GM12878 (cell line): ENCODE data around the gene TTC32. TPM values are rescaled to one million over a fixed set of nuclear protein-coding genes. Genes with fewer than 3 reads are reported as not detected.

Experiments used
- ATAC-seq: fragments of 200-7000 bp; cut with Tn5 transposase; 3 replicates; pipeline ENCODE4 v1.9.1; 2020; ENCODE audit warnings: mild to moderate bottlenecking, moderate library complexity
- BruUV-seq: library from RNA; stranded (reverse); fragments of 400-500 nt; replicated peaks from 2 replicates; lab custom pipeline; 2021; lab: Mats Ljungman, UMichigan
- CTCF ChIA-PET: fragments of 300-600 bp; sonication (Branson Sonifier 250); formaldehyde crosslinking; extraction: SDS; loops from one replicate; lab custom pipeline; 2021; ENCODE audit warnings: inconsistent platforms; lab: Yijun Ruan, JAX
- POLR2A ChIA-PET: fragments of 350-600 bp; formaldehyde crosslinking; extraction: SDS; loops from one replicate; lab custom pipeline; 2021; ENCODE audit warnings: inconsistent platforms; lab: Charles Lee
- RAD21 ChIA-PET: fragments of 300-600 bp; sonication (Branson Sonifier 250); formaldehyde crosslinking; loops from one replicate; lab custom pipeline; 2023; ENCODE audit warnings: antibody characterized with exemption; ENCODE audit not compliant: unreplicated experiment; lab: Charles Lee
- SMC1A ChIA-PET: fragments of 300-600 bp; sonication (Branson Sonifier 250); formaldehyde crosslinking; loops from one replicate; lab custom pipeline; 2023; ENCODE audit not compliant: unreplicated experiment, uncharacterized antibody; lab: Charles Lee
- DNase-seq: peaks from one replicate; pipeline ENCODE4 v3.0.0-alpha.2; 2011; ENCODE audit warnings: low read depth, low spot score
- FAIRE-seq: peaks from 3 replicates; lab custom pipeline; 2011; peaks lifted over from hg19 to GRCh38; lab: Jason Lieb, UNC
- H2AFZ ChIP-seq: 2 replicates; pipeline ENCODE4 v1.6.0; 2011; ENCODE audit warnings: low read depth, low read length, control low read depth; ENCODE audit not compliant: control insufficient read depth
- H3K27ac ChIP-seq: 2 replicates; pipeline ENCODE4 v1.5.1; 2011; ENCODE audit warnings: control low read depth; ENCODE audit not compliant: control insufficient read depth, insufficient read depth
- H3K27me3 ChIP-seq, 2 experiments: replicated peaks in 1 of 2; 2 replicates each; pipeline versions ENCODE4 v1.6.0 to v1.6.1; 2011; ENCODE audit warnings: low read length in 1 of 2; ENCODE audit not compliant: control insufficient read depth in 2 of 2, insufficient read depth in 2 of 2
- H3K36me3 ChIP-seq, 2 experiments: 2 replicates each; pipeline ENCODE4 v1.5.1; 2011; ENCODE audit warnings: low read length in 1 of 2; ENCODE audit not compliant: control insufficient read depth in 2 of 2, insufficient read depth in 2 of 2
- H3K4me1 ChIP-seq: 2 replicates; pipeline ENCODE4 v1.6.1; 2011; ENCODE audit warnings: mild to moderate bottlenecking, low read length, moderate library complexity, mixed read lengths; ENCODE audit not compliant: control insufficient read depth, insufficient read depth
- H3K4me2 ChIP-seq: 2 replicates; pipeline ENCODE4 v1.6.0; 2011; ENCODE audit warnings: control low read depth; ENCODE audit not compliant: control insufficient read depth, insufficient read depth
- H3K4me3 ChIP-seq: fragments of 200-600 bp; sonication (generic); 2 replicates; pipeline ENCODE4 v1.5.1; 2016
- H3K79me2 ChIP-seq: 2 replicates; pipeline ENCODE4 v1.6.0; 2011; ENCODE audit warnings: low read length; ENCODE audit not compliant: control insufficient read depth, insufficient read depth
- H3K9ac ChIP-seq: 2 replicates; pipeline ENCODE4 v1.8.0; 2011; ENCODE audit warnings: low read length, control low read depth, mixed read lengths; ENCODE audit not compliant: control insufficient read depth, insufficient read depth
- H3K9me3 ChIP-seq: replicated peaks from 3 replicates; pipeline ENCODE4 v1.5.1; 2011; ENCODE audit warnings: mild to moderate bottlenecking, low read length; ENCODE audit not compliant: control insufficient read depth, insufficient read depth
- H4K20me1 ChIP-seq: 2 replicates; pipeline ENCODE4 v1.6.0; 2011; ENCODE audit not compliant: control insufficient read depth, insufficient read depth
- BCL11A ChIP-seq: IDR thresholded peaks from 2 replicates; pipeline ENCODE4 v1.6.1; 2011; ENCODE audit warnings: low read depth, low read length
- BMI1 ChIP-seq: fragments of 450-650 bp; IDR thresholded peaks from 2 replicates; pipeline ENCODE4 v1.6.1; 2016; ENCODE audit warnings: mild to moderate bottlenecking, moderate library complexity, borderline replicate concordance
- CBX5 ChIP-seq: sonication (generic); IDR thresholded peaks from 2 replicates; pipeline ENCODE4 v1.6.1; 2016; ENCODE audit warnings: low read depth, moderate library complexity, mild to moderate bottlenecking, inconsistent platforms
- EED ChIP-seq: sonication (generic); IDR thresholded peaks from 2 replicates; pipeline ENCODE4 v1.6.1; 2016; ENCODE audit warnings: antibody characterized with exemption, low read depth
- IKZF2 ChIP-seq, 2 experiments: fragments of 450-650 bp; IDR thresholded peaks; 2 replicates each; pipeline ENCODE4 v1.6.1; 2017; ENCODE audit warnings: mild to moderate bottlenecking in 2 of 2, moderate library complexity in 2 of 2
- NFYA ChIP-seq: IDR thresholded peaks from 2 replicates; pipeline ENCODE4 v1.6.1; 2011; ENCODE audit warnings: low read depth, mild to moderate bottlenecking, low read length, improper control_type of control experiment, borderline replicate concordance
- WGBS: methylation state at CpG from one replicate; pipeline ENCODE4 v1.1.6; 2016; ENCODE audit warnings: low lambda C conversion rate; ENCODE audit not compliant: insufficient replicate concordance, insufficient coverage; ENCODE audit errors: missing lambda C conversion rate; 5-methylcytosine and 5-hydroxymethylcytosine counted together
- in situ Hi-C: fragments of 300-500 bp; cut with MboI; formaldehyde crosslinking; loops from 9 replicates; pipeline ENCODE4 v1.14.3; 2018; ENCODE audit warnings: mixed read lengths
- intact Hi-C: fragments of 100-400 bp; cut with micrococcal nuclease; formaldehyde crosslinking; loops from one replicate; pipeline ENCODE4 v1.14.2; 2022; ENCODE audit not compliant: unreplicated experiment
- polyA plus RNA-seq, 11 experiments: library from polyadenylated mRNA; depleted of rRNA in 4 of 11; unstranded in 6 of 11; stranded (reverse) in 5 of 11; fragments of >200 nt; fragmentation: Nextera tagmentation in 4 of 11; fragmentation: Illumina TruSeq in 1 of 11; extraction: Ambion mirVana in 4 of 11; extraction: Trizol in 1 of 11; gene quantifications; 1 replicate in 1 of 11; 2 replicates in 10 of 11; pipeline versions ENCODE4 v1.2.1 to v1.2.3, GENCODE V29; 2011 to 2016; ENCODE audit warnings: inconsistent platforms in 2 of 11, missing spikeins in 2 of 11, low read depth in 1 of 11
- total RNA-seq, 4 experiments: library from RNA; depleted of rRNA in 3 of 4; stranded (reverse); fragments of >200 nt in 3 of 4; fragmentation: Illumina TruSeq in 1 of 4; extraction: Trizol in 1 of 4; gene quantifications; 2 replicates each; pipeline versions ENCODE4 v1.2.1 to v1.2.3, GENCODE V29; 2013 to 2021
- TF ChIP-seq, protein P1 (sequence below): fragments of 450-650 bp; IDR thresholded peaks from 2 replicates; pipeline ENCODE4 v1.6.1; 2017; ENCODE audit warnings: mild to moderate bottlenecking, moderate library complexity

TTC32 gene
- total and polyA plus RNA-seq, 10 of the 15 experiments (the other 5 are each of a cell fraction or from before 2014, with no cell fraction given) = 11.1 to 30.0 (median 19.7) TPM

DNA sequence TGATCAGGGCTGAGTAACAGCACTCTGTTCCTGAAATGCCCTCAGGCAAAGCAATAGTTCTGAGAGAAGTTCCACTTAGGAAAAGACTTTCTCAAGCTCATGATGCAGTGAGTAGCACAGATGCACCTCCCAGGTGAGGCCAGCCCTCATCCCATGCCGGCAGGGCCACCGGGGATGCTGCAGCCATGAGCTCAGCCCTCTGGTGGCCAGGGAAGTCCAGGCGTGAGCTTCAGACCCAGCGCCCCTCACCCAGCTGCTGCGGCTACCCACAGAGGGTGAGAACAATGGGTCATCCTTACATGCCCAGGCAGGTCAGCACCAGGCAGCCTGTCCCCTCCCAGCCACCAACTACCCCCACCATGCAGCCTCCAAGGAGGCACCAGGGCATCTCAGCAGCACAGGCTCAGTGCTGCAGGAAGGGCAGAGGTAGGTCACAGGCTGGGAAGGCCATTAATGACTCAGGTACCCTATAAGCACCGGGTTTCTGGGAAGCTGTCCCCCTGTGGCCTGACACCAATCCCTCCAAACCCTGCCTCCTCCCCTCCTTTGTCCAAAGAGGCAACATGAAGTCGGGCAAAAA, 50.6 kb downstream of the TTC32 start:
- in situ Hi-C loops = no loop called here
- H3K27me3 ChIP-seq = no peaks in the 10 kb centered on the region; a peak in 1 of 4 replicates
- BruUV-seq = no TSS peak
- H3K36me3 ChIP-seq = no peaks in the 10 kb centered on the region
- POLR2A ChIA-PET = interaction anchor here (0.6 kb wide), 1 partner anchor 194 kb away, joined by 3 read pairs; no protein-coding TSS in a partner anchor
- H3K27ac ChIP-seq = no peak overlapping the region
- no peak overlapping the region for H2AFZ ChIP-seq
- RAD21 ChIA-PET = no interaction called here
- H4K20me1 ChIP-seq = no peaks in the 10 kb centered on the region
- TF ChIP-seq NFYA (no peak), BMI1 (no peak), BCL11A (no peak), EED (no peak), CBX5 (no peak), IKZF2 (IDR thresholded peaks at IDR 0.05) (no peak)
- TF ChIP-seq, protein P1, sequence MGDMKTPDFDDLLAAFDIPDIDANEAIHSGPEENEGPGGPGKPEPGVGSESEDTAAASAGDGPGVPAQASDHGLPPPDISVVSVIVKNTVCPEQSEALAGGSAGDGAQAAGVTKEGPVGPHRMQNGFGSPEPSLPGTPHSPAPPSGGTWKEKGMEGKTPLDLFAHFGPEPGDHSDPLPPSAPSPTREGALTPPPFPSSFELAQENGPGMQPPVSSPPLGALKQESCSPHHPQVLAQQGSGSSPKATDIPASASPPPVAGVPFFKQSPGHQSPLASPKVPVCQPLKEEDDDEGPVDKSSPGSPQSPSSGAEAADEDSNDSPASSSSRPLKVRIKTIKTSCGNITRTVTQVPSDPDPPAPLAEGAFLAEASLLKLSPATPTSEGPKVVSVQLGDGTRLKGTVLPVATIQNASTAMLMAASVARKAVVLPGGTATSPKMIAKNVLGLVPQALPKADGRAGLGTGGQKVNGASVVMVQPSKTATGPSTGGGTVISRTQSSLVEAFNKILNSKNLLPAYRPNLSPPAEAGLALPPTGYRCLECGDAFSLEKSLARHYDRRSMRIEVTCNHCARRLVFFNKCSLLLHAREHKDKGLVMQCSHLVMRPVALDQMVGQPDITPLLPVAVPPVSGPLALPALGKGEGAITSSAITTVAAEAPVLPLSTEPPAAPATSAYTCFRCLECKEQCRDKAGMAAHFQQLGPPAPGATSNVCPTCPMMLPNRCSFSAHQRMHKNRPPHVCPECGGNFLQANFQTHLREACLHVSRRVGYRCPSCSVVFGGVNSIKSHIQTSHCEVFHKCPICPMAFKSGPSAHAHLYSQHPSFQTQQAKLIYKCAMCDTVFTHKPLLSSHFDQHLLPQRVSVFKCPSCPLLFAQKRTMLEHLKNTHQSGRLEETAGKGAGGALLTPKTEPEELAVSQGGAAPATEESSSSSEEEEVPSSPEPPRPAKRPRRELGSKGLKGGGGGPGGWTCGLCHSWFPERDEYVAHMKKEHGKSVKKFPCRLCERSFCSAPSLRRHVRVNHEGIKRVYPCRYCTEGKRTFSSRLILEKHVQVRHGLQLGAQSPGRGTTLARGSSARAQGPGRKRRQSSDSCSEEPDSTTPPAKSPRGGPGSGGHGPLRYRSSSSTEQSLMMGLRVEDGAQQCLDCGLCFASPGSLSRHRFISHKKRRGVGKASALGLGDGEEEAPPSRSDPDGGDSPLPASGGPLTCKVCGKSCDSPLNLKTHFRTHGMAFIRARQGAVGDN = no peak
- no peaks in the 10 kb centered on the region for H3K4me1 ChIP-seq
- SMC1A ChIA-PET = no interaction called here
- no peak overlapping the region for H3K4me3 ChIP-seq
- no peaks in the 10 kb centered on the region for H3K9me3 ChIP-seq
- 43% methylated on average over 7 of the region's 7 CpGs for WGBS
- FAIRE-seq (no peak), DNase-seq (no peak), ATAC-seq (no peak)
- intact Hi-C loops = no loop called here
- no peak overlapping the region for H3K9ac ChIP-seq
- H3K79me2 ChIP-seq = no peaks in the 10 kb centered on the region
- CTCF ChIA-PET = no interaction called here
- no peak overlapping the region for H3K4me2 ChIP-seq
